ENCODE results near the gene C11orf65.

Gene C11orf65

GRCh38 chr11:108370315-108370714 lies 97.0 kb downstream of the C11orf65 start:
- Histone ChIP-seq H4K20me1 (ENCODE audit: insufficient read depth, low read length) (no peaks in the 10 kb centered on the region), H2AFZ (ENCODE audit: low read depth, low read length) (no peak overlapping the region), H3K9ac (ENCODE audit: low read depth, low read length) (no peak overlapping the region), H3K4me3 (ENCODE audit: low read depth in 1 of 2, low read length in 2 of 2) (no peak overlapping the region), H3K4me1 (ENCODE audit: insufficient read depth, low read length) (no peaks in the 10 kb centered on the region), H3K27me3 (ENCODE audit: insufficient read depth, low read length, poor library complexity) (no peaks in the 10 kb centered on the region), H3K4me2 (ENCODE audit: insufficient read depth, low read length) (no peak overlapping the region), H3K36me3 (ENCODE audit: insufficient read depth, low read length) (peaks cover 12% of the 10 kb centered on the region), H3K9me3 (ENCODE audit: insufficient read depth, low read length, severe bottlenecking) (no peaks in the 10 kb centered on the region), H3K79me2 (ENCODE audit: insufficient read depth, low read length) (no peaks in the 10 kb centered on the region), H3K27ac (ENCODE audit: low read length) (no peak overlapping the region)
- TF ChIP-seq, protein P1, sequence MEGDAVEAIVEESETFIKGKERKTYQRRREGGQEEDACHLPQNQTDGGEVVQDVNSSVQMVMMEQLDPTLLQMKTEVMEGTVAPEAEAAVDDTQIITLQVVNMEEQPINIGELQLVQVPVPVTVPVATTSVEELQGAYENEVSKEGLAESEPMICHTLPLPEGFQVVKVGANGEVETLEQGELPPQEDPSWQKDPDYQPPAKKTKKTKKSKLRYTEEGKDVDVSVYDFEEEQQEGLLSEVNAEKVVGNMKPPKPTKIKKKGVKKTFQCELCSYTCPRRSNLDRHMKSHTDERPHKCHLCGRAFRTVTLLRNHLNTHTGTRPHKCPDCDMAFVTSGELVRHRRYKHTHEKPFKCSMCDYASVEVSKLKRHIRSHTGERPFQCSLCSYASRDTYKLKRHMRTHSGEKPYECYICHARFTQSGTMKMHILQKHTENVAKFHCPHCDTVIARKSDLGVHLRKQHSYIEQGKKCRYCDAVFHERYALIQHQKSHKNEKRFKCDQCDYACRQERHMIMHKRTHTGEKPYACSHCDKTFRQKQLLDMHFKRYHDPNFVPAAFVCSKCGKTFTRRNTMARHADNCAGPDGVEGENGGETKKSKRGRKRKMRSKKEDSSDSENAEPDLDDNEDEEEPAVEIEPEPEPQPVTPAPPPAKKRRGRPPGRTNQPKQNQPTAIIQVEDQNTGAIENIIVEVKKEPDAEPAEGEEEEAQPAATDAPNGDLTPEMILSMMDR (IDR thresholded peaks at IDR 0.05; ENCODE audit: borderline replicate concordance, extremely low read depth, low read length, poor library complexity, severe bottlenecking) = no peak
- TF ChIP-seq EZH2 (IDR thresholded peaks at IDR 0.05; ENCODE audit: borderline replicate concordance, low read depth, low read length, severe bottlenecking) = no peak
- ATAC-seq (ENCODE audit: insufficient read depth, low read depth) (no peak), DNase-seq (no peak)

GRCh38 chr11:108369064-108369463 lies 98.3 kb downstream of the C11orf65 start:
- Histone ChIP-seq H3K9me3 (ENCODE audit: insufficient read depth, low read length, severe bottlenecking) (no peaks in the 10 kb centered on the region), H3K36me3 (ENCODE audit: insufficient read depth, low read length) (peaks cover 21% of the 10 kb centered on the region), H3K4me1 (ENCODE audit: insufficient read depth, low read length) (no peaks in the 10 kb centered on the region), H2AFZ (ENCODE audit: low read depth, low read length) (no peak overlapping the region), H3K27me3 (ENCODE audit: insufficient read depth, low read length, poor library complexity) (no peaks in the 10 kb centered on the region), H3K4me2 (ENCODE audit: insufficient read depth, low read length) (no peak overlapping the region), H3K79me2 (ENCODE audit: insufficient read depth, low read length) (no peaks in the 10 kb centered on the region), H3K9ac (ENCODE audit: low read depth, low read length) (no peak overlapping the region), H3K27ac (ENCODE audit: low read length) (no peak overlapping the region), H4K20me1 (ENCODE audit: insufficient read depth, low read length) (no peaks in the 10 kb centered on the region), H3K4me3 (ENCODE audit: low read depth in 1 of 2, low read length in 2 of 2) (no peak overlapping the region)
- DNase-seq (no peak), ATAC-seq (ENCODE audit: insufficient read depth, low read depth) (no peak)
- no peak for TF ChIP-seq EZH2 (IDR thresholded peaks at IDR 0.05; ENCODE audit: borderline replicate concordance, low read depth, low read length, severe bottlenecking)
- TF ChIP-seq, protein P1 (IDR thresholded peaks at IDR 0.05; ENCODE audit: borderline replicate concordance, extremely low read depth, low read length, poor library complexity, severe bottlenecking) = no peak

DNA sequence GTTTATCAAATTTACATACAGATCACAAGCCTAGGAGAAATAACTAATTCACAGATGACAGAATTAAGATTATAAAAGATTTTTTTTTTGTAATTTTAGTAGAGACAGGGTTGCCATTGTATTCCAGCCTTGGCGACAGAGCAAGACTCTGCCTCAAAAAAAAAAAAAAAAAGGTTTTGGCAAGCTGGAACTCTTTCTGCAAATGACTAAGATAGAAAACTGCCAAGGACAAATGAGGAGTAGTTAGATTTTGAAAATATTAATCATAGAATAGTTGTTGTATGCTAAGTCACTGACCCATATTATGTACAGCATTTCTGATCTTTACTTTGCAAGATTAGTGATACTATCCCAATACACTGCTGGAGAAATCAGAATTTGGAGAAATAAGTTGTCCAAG lies 99.2 kb downstream of the C11orf65 start:
- H3K27me3 ChIP-seq (ENCODE audit: insufficient read depth, low read length, poor library complexity) = no peaks in the 10 kb centered on the region
- H2AFZ ChIP-seq (ENCODE audit: low read depth, low read length) = no peak overlapping the region
- H3K9me3 ChIP-seq (ENCODE audit: insufficient read depth, low read length, severe bottlenecking) = no peaks in the 10 kb centered on the region
- no peaks in the 10 kb centered on the region for H3K79me2 ChIP-seq (ENCODE audit: insufficient read depth, low read length)
- no peak overlapping the region for H3K4me3 ChIP-seq (ENCODE audit: low read depth in 1 of 2, low read length in 2 of 2)
- no peak overlapping the region for H3K4me2 ChIP-seq (ENCODE audit: insufficient read depth, low read length)
- peaks cover 21% of the 10 kb centered on the region for H3K36me3 ChIP-seq (ENCODE audit: insufficient read depth, low read length)
- TF ChIP-seq EZH2 (IDR thresholded peaks at IDR 0.05; ENCODE audit: borderline replicate concordance, low read depth, low read length, severe bottlenecking) = no peak
- TF ChIP-seq, protein P1 (IDR thresholded peaks at IDR 0.05; ENCODE audit: borderline replicate concordance, extremely low read depth, low read length, poor library complexity, severe bottlenecking) = no peak
- H3K9ac ChIP-seq (ENCODE audit: low read depth, low read length) = no peak overlapping the region
- no peak for ATAC-seq (ENCODE audit: insufficient read depth, low read depth)
- DNase-seq = no peak
- H3K4me1 ChIP-seq (ENCODE audit: insufficient read depth, low read length) = no peaks in the 10 kb centered on the region
- H4K20me1 ChIP-seq (ENCODE audit: insufficient read depth, low read length) = no peaks in the 10 kb centered on the region
- H3K27ac ChIP-seq (ENCODE audit: low read length) = no peak overlapping the region

DNA sequence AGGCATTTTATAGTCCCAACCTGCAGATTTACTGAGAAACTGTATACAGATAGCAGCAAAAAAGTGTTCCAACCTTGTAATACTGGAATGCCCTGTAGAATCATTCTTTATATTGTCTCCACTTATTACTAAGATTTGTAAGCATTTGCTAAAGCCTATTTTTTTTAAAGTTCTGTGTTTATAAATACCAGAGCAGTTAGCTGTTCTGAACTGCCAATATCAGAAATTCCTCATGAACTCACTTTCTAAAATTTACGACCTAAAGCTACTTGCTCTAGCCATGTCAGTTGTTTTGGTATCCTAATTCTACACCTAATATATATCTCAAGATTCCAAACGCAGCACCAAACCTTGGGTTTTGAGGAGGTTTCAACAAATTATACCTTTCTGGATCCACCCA lies 103.2 kb downstream of the C11orf65 start:
- no peak overlapping the region for H3K9ac ChIP-seq (ENCODE audit: low read depth, low read length)
- no peaks in the 10 kb centered on the region for H3K9me3 ChIP-seq (ENCODE audit: insufficient read depth, low read length, severe bottlenecking)
- ATAC-seq (ENCODE audit: insufficient read depth, low read depth) = no peak
- TF ChIP-seq, protein P1 (IDR thresholded peaks at IDR 0.05; ENCODE audit: borderline replicate concordance, extremely low read depth, low read length, poor library complexity, severe bottlenecking) = no peak
- no peak for TF ChIP-seq EZH2 (IDR thresholded peaks at IDR 0.05; ENCODE audit: borderline replicate concordance, low read depth, low read length, severe bottlenecking)
- no peak overlapping the region for H3K4me3 ChIP-seq (ENCODE audit: low read depth in 1 of 2, low read length in 2 of 2)
- H3K4me1 ChIP-seq (ENCODE audit: insufficient read depth, low read length) = no peaks in the 10 kb centered on the region
- H3K4me2 ChIP-seq (ENCODE audit: insufficient read depth, low read length) = no peak overlapping the region
- no peaks in the 10 kb centered on the region for H4K20me1 ChIP-seq (ENCODE audit: insufficient read depth, low read length)
- H3K27ac ChIP-seq (ENCODE audit: low read length) = no peak overlapping the region
- no peak overlapping the region for H2AFZ ChIP-seq (ENCODE audit: low read depth, low read length)
- no peaks in the 10 kb centered on the region for H3K27me3 ChIP-seq (ENCODE audit: insufficient read depth, low read length, poor library complexity)
- H3K79me2 ChIP-seq (ENCODE audit: insufficient read depth, low read length) = no peaks in the 10 kb centered on the region
- H3K36me3 ChIP-seq (ENCODE audit: insufficient read depth, low read length) = peaks cover 21% of the 10 kb centered on the region
- DNase-seq = no peak

Measured in DND-41 (cell line).